HG03196 (cell line): ENCODE measurements around the gene ASAH2.
"Not testable (repeated sequence)": the region's sequence is repeated elsewhere in the genome, so short reads cannot be mapped to it uniquely, and the experiment has no call there.

ENCODE experiments used
- ATAC-seq: cut with Tn5 transposase; IDR thresholded peaks from one replicate; pipeline ENCODE4 v1.9.1; 2021; ENCODE audit not compliant: unreplicated experiment

Gene ASAH2

GRCh38 chr10:50260791-50261281 is 9.5 kb upstream of the ASAH2 start:
- peak; percentile 98 for ATAC-seq

GRCh38 chr10:50254479-50254878 is 3.2 kb upstream of the ASAH2 start:
- ATAC-seq, result no peak

GRCh38 chr10:50250096-50250854 is 1.0 kb downstream of the ASAH2 start:
- ATAC-seq, result no peak

GRCh38 chr10:50248598-50248997 is 2.7 kb downstream of the ASAH2 start:
- no peak for ATAC-seq

GRCh38 chr10:50248062-50248461 is 3.3 kb downstream of the ASAH2 start:
- ATAC-seq, result no peak

- no peak for ATAC-seq
Observed at GRCh38 chr10:50244201-50244600, 7.1 kb downstream of the ASAH2 start.

- ATAC-seq, result no peak
Observed at GRCh38 chr10:50242777-50243176, 8.5 kb downstream of the ASAH2 start.

GRCh38 chr10:50241478-50241877 is 9.8 kb downstream of the ASAH2 start:
- ATAC-seq, result not testable (repeated sequence)

- ATAC-seq, result no peak
Observed at GRCh38 chr10:50234486-50234885, 16.8 kb downstream of the ASAH2 start.

GRCh38 chr10:50232261-50232639 is 19.1 kb downstream of the ASAH2 start:
- no peak for ATAC-seq

- ATAC-seq, result no peak
Observed at GRCh38 chr10:50231515-50232260, 19.6 kb downstream of the ASAH2 start.

- no peak for ATAC-seq
Observed at GRCh38 chr10:50229460-50229859, 21.9 kb downstream of the ASAH2 start.

GRCh38 chr10:50228672-50229071 is 22.6 kb downstream of the ASAH2 start:
- no peak for ATAC-seq

GRCh38 chr10:50226610-50227009 is 24.7 kb downstream of the ASAH2 start:
- ATAC-seq, result no peak

GRCh38 chr10:50224330-50224952 is 26.9 kb downstream of the ASAH2 start:
- peak; percentile 74 for ATAC-seq

GRCh38 chr10:50222199-50222598 is 29.1 kb downstream of the ASAH2 start:
- no peak for ATAC-seq

- ATAC-seq, result no peak
Observed at GRCh38 chr10:50221470-50221869, 29.8 kb downstream of the ASAH2 start.

- no peak for ATAC-seq
Observed at GRCh38 chr10:50219646-50220045, 31.7 kb downstream of the ASAH2 start.

- no peak for ATAC-seq
Observed at GRCh38 chr10:50219200-50219599, 32.1 kb downstream of the ASAH2 start.

- ATAC-seq, result no peak
Observed at GRCh38 chr10:50216894-50217293, 34.4 kb downstream of the ASAH2 start.

- ATAC-seq, result no peak
Observed at GRCh38 chr10:50216418-50216817, 34.9 kb downstream of the ASAH2 start.

GRCh38 chr10:50211670-50212069 is 39.6 kb downstream of the ASAH2 start:
- ATAC-seq, result no peak
